ENCODE results near the gene OR14C36. TPM values are rescaled to one million over a fixed set of nuclear protein-coding genes. Genes with fewer than 3 reads are reported as not detected.

Gene OR14C36
- total RNA-seq, 1 experiment from 2014 or later = not detected

DNA sequence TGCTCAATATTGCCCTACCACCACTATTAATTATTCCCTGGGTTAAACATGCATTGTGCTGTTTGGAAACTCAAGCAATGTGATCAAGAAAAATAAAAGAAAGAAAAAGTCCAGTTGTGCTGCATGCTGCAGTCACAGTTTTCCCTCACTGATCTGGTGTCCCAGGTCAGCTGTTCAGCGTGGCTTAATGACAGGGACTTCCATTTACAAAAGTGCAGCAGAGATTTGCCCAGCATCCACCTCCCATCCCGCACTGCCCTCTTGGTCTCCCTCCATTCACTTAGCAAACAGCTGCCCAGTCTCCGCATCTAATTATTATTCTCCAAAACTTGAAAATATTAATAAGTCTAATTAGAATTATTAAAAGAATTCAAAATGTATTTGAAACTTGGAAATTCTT is 10.8 kb downstream of the OR14C36 start:
- ChIA-PET CTCF (no interaction called here), RAD21 (ENCODE audit: low non-redundant PET in 1 of 2, low total read pairs in 2 of 2, uncharacterized antibody in 2 of 2, unreplicated experiment in 2 of 2) (no interaction called here), POLR2A (no interaction called here)
- intact Hi-C loops (cut with micrococcal nuclease) = no loop called here
- Histone ChIP-seq H2AFZ (ENCODE audit: low read depth, low read length, poor library complexity, severe bottlenecking) (no peak overlapping the region), H3K4me3 (replicated peaks in 1 of 2; ENCODE audit: low read depth in 1 of 2, low read length in 2 of 2) (no peak overlapping the region), H3K9ac (ENCODE audit: low read length) (no peak overlapping the region), H3K4me1 (ENCODE audit: control insufficient read depth in 1 of 2, insufficient read depth in 2 of 2, low read length in 2 of 2) (no peaks in the 10 kb centered on the region), H3K9me3 (ENCODE audit: control insufficient read depth in 1 of 2, insufficient read depth in 1 of 2, low read depth in 1 of 2, low read length in 2 of 2) (peaks cover 4 to 5% of the 10 kb centered on the region in 2 experiments; a peak in 2 of 4 replicates), H3K27ac (ENCODE audit: low read depth, low read length) (no peak overlapping the region), H3K79me2 (ENCODE audit: insufficient read depth, low read length) (no peaks in the 10 kb centered on the region), H3K27me3 (ENCODE audit: insufficient read depth, low read length) (no peaks in the 10 kb centered on the region), H3K36me3 (ENCODE audit: control insufficient read depth in 1 of 2, insufficient read depth in 2 of 2, low read length in 2 of 2) (no peaks in the 10 kb centered on the region), H4K20me1 (ENCODE audit: insufficient read depth) (no peaks in the 10 kb centered on the region), H3K9me2 (ENCODE audit: insufficient read depth) (no peaks in the 10 kb centered on the region), H3K4me2 (ENCODE audit: low read length) (no peak overlapping the region)
- no peak for TF ChIP-seq SRF (IDR thresholded peaks at IDR 0.05; ENCODE audit: low read depth)
- no peak for TF ChIP-seq ELF1 (IDR thresholded peaks at IDR 0.05; ENCODE audit: borderline replicate concordance, low read depth)
- TF ChIP-seq YY1 (IDR thresholded peaks at IDR 0.05; ENCODE audit: extremely low read depth, insufficient replicate concordance, low read depth, low read length) = no peak
- no peak for TF ChIP-seq EGR1 (IDR thresholded peaks at IDR 0.05; ENCODE audit: low read depth)
- no TSS peak for BruUV-seq (replicated peaks)
- DNase-seq (ENCODE audit: low read depth, low spot score) (no peak), ATAC-seq (no peak)

DNA sequence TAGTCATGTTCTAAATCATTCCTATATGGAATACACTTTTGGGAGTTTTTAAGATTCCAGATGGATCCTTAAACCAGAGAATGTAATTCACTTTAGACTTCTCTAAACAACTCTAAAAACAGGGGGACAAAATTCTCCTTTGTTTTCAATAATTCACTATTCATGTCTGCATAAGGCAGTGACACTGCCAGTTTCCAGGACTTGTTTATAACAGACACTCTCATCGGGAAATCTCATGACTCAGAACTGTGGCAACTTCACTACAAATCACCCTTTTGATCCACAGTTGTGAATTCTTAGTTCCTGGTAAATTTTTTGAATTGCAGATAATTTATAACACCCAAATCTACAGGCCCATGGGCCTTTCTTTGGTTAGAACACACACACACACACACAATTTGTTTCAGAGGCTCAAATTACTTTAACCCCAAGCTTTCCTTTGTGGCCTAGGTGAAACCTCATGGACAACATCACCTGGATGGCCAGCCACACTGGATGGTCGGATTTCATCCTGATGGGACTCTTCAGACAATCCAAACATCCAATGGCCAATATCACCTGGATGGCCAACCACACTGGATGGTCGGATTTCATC is 12.6 kb downstream of the OR14C36 start, which contains the start of gene OR2T4:
OR2T4 (plus strand) TSS at position 545 of the 595 bp plus-strand sequence; CDS start at position 545, 0 bp downstream.
- DNase-seq (ENCODE audit: low read depth, low spot score) = no peak
- H4K20me1 ChIP-seq (ENCODE audit: insufficient read depth) = no peaks in the 10 kb centered on the region
- H3K9me3 ChIP-seq (ENCODE audit: control insufficient read depth in 1 of 2, insufficient read depth in 1 of 2, low read depth in 1 of 2, low read length in 2 of 2) = peaks cover 5 to 10% of the 10 kb centered on the region in 2 experiments; a peak in 2 of 4 replicates
- no peaks in the 10 kb centered on the region for H3K27me3 ChIP-seq (ENCODE audit: insufficient read depth, low read length)
- no peaks in the 10 kb centered on the region for H3K9me2 ChIP-seq (ENCODE audit: insufficient read depth)
- no peak within 1 kb of the TSS for H3K4me2 ChIP-seq (ENCODE audit: low read length)
- no peak within 1 kb of the TSS for H2AFZ ChIP-seq (ENCODE audit: low read depth, low read length, poor library complexity, severe bottlenecking)
- ChIA-PET CTCF (no interaction called here), RAD21 (ENCODE audit: low non-redundant PET in 1 of 2, low total read pairs in 2 of 2, uncharacterized antibody in 2 of 2, unreplicated experiment in 2 of 2) (no interaction called here), POLR2A (no interaction called here)
- intact Hi-C loops (cut with micrococcal nuclease) = no loop called here
- no peaks in the 10 kb centered on the region for H3K36me3 ChIP-seq (ENCODE audit: control insufficient read depth in 1 of 2, insufficient read depth in 2 of 2, low read length in 2 of 2)
- no peak within 1 kb of the TSS for H3K4me3 ChIP-seq (replicated peaks in 1 of 2; ENCODE audit: low read depth in 1 of 2, low read length in 2 of 2)
- H3K27ac ChIP-seq (ENCODE audit: low read depth, low read length) = no peak within 1 kb of the TSS
- ATAC-seq = no peak
- no peaks in the 10 kb centered on the region for H3K79me2 ChIP-seq (ENCODE audit: insufficient read depth, low read length)
- BruUV-seq (replicated peaks) = no TSS peak
- H3K9ac ChIP-seq (ENCODE audit: low read length) = no peak within 1 kb of the TSS
- no peaks in the 10 kb centered on the region for H3K4me1 ChIP-seq (ENCODE audit: control insufficient read depth in 1 of 2, insufficient read depth in 2 of 2, low read length in 2 of 2)
- TF ChIP-seq ELF1 (IDR thresholded peaks at IDR 0.05; ENCODE audit: borderline replicate concordance, low read depth) = no peak
- no peak for TF ChIP-seq SP1 (IDR thresholded peaks at IDR 0.05; ENCODE audit: low read depth)
- TF ChIP-seq, protein P1, sequence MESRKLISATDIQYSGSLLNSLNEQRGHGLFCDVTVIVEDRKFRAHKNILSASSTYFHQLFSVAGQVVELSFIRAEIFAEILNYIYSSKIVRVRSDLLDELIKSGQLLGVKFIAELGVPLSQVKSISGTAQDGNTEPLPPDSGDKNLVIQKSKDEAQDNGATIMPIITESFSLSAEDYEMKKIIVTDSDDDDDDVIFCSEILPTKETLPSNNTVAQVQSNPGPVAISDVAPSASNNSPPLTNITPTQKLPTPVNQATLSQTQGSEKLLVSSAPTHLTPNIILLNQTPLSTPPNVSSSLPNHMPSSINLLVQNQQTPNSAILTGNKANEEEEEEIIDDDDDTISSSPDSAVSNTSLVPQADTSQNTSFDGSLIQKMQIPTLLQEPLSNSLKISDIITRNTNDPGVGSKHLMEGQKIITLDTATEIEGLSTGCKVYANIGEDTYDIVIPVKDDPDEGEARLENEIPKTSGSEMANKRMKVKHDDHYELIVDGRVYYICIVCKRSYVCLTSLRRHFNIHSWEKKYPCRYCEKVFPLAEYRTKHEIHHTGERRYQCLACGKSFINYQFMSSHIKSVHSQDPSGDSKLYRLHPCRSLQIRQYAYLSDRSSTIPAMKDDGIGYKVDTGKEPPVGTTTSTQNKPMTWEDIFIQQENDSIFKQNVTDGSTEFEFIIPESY (IDR thresholded peaks at IDR 0.05; ENCODE audit: extremely low read depth, insufficient replicate concordance, low read length) = no peak
- no peak for TF ChIP-seq SIN3A (IDR thresholded peaks at IDR 0.05; ENCODE audit: low read depth)
- TF ChIP-seq, protein P2, sequence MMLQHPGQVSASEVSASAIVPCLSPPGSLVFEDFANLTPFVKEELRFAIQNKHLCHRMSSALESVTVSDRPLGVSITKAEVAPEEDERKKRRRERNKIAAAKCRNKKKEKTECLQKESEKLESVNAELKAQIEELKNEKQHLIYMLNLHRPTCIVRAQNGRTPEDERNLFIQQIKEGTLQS (IDR thresholded peaks at IDR 0.05) = no peak
- no peak for TF ChIP-seq POLR2AphosphoS5 (IDR thresholded peaks at IDR 0.05; ENCODE audit: low read depth, low read length)
- TF ChIP-seq EZH2 (IDR thresholded peaks at IDR 0.05) = no peak
- no peak for TF ChIP-seq EGR1 (IDR thresholded peaks at IDR 0.05; ENCODE audit: low read depth)
- no peak for TF ChIP-seq POLR2A (IDR thresholded peaks at IDR 0.05; ENCODE audit: borderline replicate concordance, extremely low read depth, insufficient read depth, insufficient read length)
- no peak for TF ChIP-seq FOSL1 (IDR thresholded peaks at IDR 0.05; ENCODE audit: low read depth)
- no peak for TF ChIP-seq ZFX (IDR thresholded peaks at IDR 0.05)
- TF ChIP-seq, protein P3, sequence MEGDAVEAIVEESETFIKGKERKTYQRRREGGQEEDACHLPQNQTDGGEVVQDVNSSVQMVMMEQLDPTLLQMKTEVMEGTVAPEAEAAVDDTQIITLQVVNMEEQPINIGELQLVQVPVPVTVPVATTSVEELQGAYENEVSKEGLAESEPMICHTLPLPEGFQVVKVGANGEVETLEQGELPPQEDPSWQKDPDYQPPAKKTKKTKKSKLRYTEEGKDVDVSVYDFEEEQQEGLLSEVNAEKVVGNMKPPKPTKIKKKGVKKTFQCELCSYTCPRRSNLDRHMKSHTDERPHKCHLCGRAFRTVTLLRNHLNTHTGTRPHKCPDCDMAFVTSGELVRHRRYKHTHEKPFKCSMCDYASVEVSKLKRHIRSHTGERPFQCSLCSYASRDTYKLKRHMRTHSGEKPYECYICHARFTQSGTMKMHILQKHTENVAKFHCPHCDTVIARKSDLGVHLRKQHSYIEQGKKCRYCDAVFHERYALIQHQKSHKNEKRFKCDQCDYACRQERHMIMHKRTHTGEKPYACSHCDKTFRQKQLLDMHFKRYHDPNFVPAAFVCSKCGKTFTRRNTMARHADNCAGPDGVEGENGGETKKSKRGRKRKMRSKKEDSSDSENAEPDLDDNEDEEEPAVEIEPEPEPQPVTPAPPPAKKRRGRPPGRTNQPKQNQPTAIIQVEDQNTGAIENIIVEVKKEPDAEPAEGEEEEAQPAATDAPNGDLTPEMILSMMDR (IDR thresholded peaks at IDR 0.05 in 2 of 3, conservative IDR thresholded peaks at IDR 0.05 in 1 of 3; ENCODE audit: borderline replicate concordance in 1 of 3, insufficient read depth in 1 of 3, low read depth in 2 of 3, low read length in 2 of 3) = no peak
- TF ChIP-seq, protein P4, sequence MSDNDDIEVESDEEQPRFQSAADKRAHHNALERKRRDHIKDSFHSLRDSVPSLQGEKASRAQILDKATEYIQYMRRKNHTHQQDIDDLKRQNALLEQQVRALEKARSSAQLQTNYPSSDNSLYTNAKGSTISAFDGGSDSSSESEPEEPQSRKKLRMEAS (IDR thresholded peaks at IDR 0.05) = no peak
- no peak for TF ChIP-seq JUND (IDR thresholded peaks at IDR 0.05)
- no peak for TF ChIP-seq ZNF274 (IDR thresholded peaks at IDR 0.05; ENCODE audit: low read depth, low read length)
- TF ChIP-seq EZH2phosphoT487 (IDR thresholded peaks at IDR 0.05; ENCODE audit: borderline replicate concordance) = no peak
